Sigmoid colon (tissue), 4 donors: Measurements from ENCODE around the gene EEF2.

Experiments used
- POLR2A ChIP-seq, 2 donors: fragments of 450-650 bp; IDR thresholded peaks; one replicate each; pipeline ENCODE4 v1.6.1; 2016; ENCODE audit warnings: antibody characterized with exemption in 2 of 2, mild to moderate bottlenecking in 2 of 2, moderate library complexity in 2 of 2
- POLR2AphosphoS5 ChIP-seq, 4 donors: sonication (generic); formaldehyde crosslinking; IDR thresholded peaks; one replicate each; pipeline ENCODE4 v1.6.1; 2017; ENCODE audit warnings: antibody characterized with exemption in 4 of 4
- TF ChIP-seq, protein P1 (sequence below), 4 experiments: fragments of 450-650 bp in 3 of 4; fragments of 200-600 bp in 1 of 4; IDR thresholded peaks; one replicate each; pipeline ENCODE4 v1.5.1; 2016 to 2019; ENCODE audit warnings: antibody characterized with exemption in 4 of 4, mild to moderate bottlenecking in 3 of 4, moderate library complexity in 2 of 4

DNA sequence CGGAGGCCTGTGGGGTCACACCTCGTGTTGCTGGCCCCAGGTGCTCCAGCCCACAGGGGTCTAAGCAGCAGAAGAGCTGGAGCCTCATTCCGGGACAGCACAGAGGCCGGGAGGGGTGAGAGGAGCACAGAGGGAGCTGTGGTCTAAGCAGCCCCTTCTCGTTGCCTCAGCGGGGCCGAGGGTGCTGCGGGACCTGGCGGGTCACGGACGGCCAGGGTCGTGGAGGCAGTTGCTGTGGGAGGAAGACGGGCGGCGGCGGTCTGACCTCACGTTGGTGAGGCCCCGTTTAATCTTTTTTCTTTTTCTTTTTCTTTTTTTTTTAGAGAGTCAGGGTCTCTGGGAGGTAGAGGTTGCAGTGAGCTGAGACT, 44.0 kb upstream of the EEF2 start:
- TF ChIP-seq POLR2AphosphoS5 (IDR thresholded peaks at IDR 0.05), result no peak
- TF ChIP-seq, protein P1, sequence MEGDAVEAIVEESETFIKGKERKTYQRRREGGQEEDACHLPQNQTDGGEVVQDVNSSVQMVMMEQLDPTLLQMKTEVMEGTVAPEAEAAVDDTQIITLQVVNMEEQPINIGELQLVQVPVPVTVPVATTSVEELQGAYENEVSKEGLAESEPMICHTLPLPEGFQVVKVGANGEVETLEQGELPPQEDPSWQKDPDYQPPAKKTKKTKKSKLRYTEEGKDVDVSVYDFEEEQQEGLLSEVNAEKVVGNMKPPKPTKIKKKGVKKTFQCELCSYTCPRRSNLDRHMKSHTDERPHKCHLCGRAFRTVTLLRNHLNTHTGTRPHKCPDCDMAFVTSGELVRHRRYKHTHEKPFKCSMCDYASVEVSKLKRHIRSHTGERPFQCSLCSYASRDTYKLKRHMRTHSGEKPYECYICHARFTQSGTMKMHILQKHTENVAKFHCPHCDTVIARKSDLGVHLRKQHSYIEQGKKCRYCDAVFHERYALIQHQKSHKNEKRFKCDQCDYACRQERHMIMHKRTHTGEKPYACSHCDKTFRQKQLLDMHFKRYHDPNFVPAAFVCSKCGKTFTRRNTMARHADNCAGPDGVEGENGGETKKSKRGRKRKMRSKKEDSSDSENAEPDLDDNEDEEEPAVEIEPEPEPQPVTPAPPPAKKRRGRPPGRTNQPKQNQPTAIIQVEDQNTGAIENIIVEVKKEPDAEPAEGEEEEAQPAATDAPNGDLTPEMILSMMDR (IDR thresholded peaks at IDR 0.05), result no peak
- no peak for TF ChIP-seq POLR2A (IDR thresholded peaks at IDR 0.05)
